Measurements from ENCODE around the gene PXDC1.

Gene PXDC1

GRCh38 chr6:3795836-3796718 lies 44.6 kb upstream of the PXDC1 start:
- TF ChIP-seq CTCF (IDR thresholded peaks at IDR 0.05): no peak
- H3K27ac ChIP-seq: peak overlapping the region in 1 of 2 donors; percentile 39
- no peak overlapping the region for H3K4me3 ChIP-seq
- no peak for DNase-seq (ENCODE audit: low spot score)

GRCh38 chr6:3794092-3794491 lies 42.6 kb upstream of the PXDC1 start:
- DNase-seq (ENCODE audit: low spot score): no peak

GRCh38 chr6:3793545-3793944 lies 42.0 kb upstream of the PXDC1 start:
- Histone ChIP-seq H3K27ac (no peak overlapping the region), H3K4me3 (no peak overlapping the region)
- TF ChIP-seq CTCF (IDR thresholded peaks at IDR 0.05): no peak
- DNase-seq (ENCODE audit: low spot score): no peak

More at GRCh38 chr6:3794092-3794491, 42.6 kb upstream of the PXDC1 start:
- Histone ChIP-seq H3K4me3 (no peak overlapping the region), H3K27ac (no peak overlapping the region)
- no peak for TF ChIP-seq CTCF (IDR thresholded peaks at IDR 0.05)

GRCh38 chr6:3791526-3792203 lies 40.2 kb upstream of the PXDC1 start:
- TF ChIP-seq CTCF (IDR thresholded peaks at IDR 0.05): no peak
- DNase-seq (ENCODE audit: low spot score): no peak
- Histone ChIP-seq H3K27ac (no peak overlapping the region), H3K4me3 (no peak overlapping the region)

GRCh38 chr6:3789896-3790558 lies 38.5 kb upstream of the PXDC1 start:
- no peak for DNase-seq (ENCODE audit: low spot score)
- Histone ChIP-seq H3K27ac (no peak overlapping the region), H3K4me3 (no peak overlapping the region)
- TF ChIP-seq CTCF (IDR thresholded peaks at IDR 0.05): no peak

- Histone ChIP-seq H3K4me3 (no peak overlapping the region), H3K27ac (no peak overlapping the region)
- no peak for DNase-seq (ENCODE audit: low spot score)
- TF ChIP-seq CTCF (IDR thresholded peaks at IDR 0.05): no peak
Measured at GRCh38 chr6:3789018-3789895, 37.7 kb upstream of the PXDC1 start.

Measured in coronary artery (tissue), 2 donors.